ENCODE data around the gene SRSF2. TPM values are rescaled to one million over a fixed set of nuclear protein-coding genes. Genes with fewer than 3 reads are reported as not detected.
A peak's percentile ranks its signal among the peaks of the same experiment; 100 is the strongest.

SRSF2 gene
- total and polyA plus RNA-seq, 9 of the 15 experiments (the other 6 are each of a cell fraction or from before 2014, with no cell fraction given) = 161 to 583 (median 393) TPM

DNA sequence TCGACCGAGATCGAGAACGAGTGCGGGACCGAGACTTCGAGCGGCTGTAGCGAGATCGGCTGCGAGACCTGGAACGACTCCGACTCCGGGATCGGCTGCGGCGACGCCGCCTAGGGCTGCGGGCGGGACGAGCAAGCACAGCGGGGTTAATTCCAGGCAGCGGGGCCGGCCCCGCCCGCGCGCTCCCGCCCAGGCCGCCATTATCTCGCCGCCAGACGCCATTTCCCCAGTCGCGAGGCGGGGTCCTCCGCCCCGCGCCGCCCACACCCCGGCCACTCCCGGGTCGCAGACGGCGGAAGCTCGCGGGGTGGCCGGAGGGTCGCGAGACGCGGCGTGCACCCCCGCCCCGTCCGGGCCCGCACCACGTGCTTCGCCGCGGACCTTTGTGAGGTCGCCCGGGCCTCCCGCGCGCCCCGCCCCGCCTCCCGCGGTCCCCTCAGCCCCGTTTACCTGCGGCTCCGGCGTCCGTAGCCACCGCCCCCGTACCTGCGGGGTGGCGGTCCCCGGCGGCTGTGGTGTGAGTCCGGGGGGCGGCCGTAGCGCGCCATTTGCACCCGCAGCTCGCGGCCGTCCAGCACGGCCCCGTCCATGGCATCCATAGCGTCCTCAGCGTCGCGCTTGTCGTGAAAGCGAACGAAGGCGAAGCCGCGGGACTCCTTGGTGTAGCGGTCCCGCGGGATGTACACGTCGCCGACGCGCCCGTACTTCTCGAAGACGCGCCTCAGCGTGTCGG is 616 bp downstream of the SRSF2 start (continued):
- TF ChIP-seq SP2 (IDR thresholded peaks at IDR 0.05; ENCODE audit: extremely low read depth, low read depth, low read length, poor library complexity, severe bottlenecking) (no peak), ZNF174 (CRISPR knock-in tag; IDR thresholded peaks at IDR 0.05) (no peak), RCOR1 (IDR thresholded peaks at IDR 0.05; ENCODE audit: borderline replicate concordance in 1 of 2, low read depth in 2 of 2, low read length in 2 of 2) (peak in 1 of 2 experiments; percentile 29; a peak in 1 of 4 replicates), CBX1 (IDR thresholded peaks at IDR 0.05; ENCODE audit: low read depth) (peak; percentile 74; the same call in 1 of the 2 replicates), KAT8 (IDR thresholded peaks at IDR 0.05; ENCODE audit: low read depth) (no peak), HBP1 (CRISPR knock-in tag; IDR thresholded peaks at IDR 0.05) (peak; percentile 83; the same call in 1 of the 2 replicates), ILK (tag; IDR thresholded peaks at IDR 0.05; ENCODE audit: borderline replicate concordance, low read depth) (no peak), XRCC3 (IDR thresholded peaks at IDR 0.05) (no peak), KDM4B (IDR thresholded peaks at IDR 0.05; ENCODE audit: borderline replicate concordance in 2 of 2, low read depth in 1 of 2) (no peak), ZBTB43 (CRISPR knock-in tag; IDR thresholded peaks at IDR 0.05) (no peak; the same call in 1 of the 2 replicates), TCFL5 (CRISPR knock-in tag; conservative IDR thresholded peaks at IDR 0.05) (no peak), NCOA2 (IDR thresholded peaks at IDR 0.05; ENCODE audit: partially characterized antibody in 2 of 2) (no peak), FOXA3 (CRISPR knock-in tag; conservative IDR thresholded peaks at IDR 0.05 in 1 of 2, IDR thresholded peaks at IDR 0.05 in 1 of 2) (peak in 1 of 2 experiments; percentile 80; a peak in 2 of 4 replicates), TAF15 (IDR thresholded peaks at IDR 0.05; ENCODE audit: low read depth, low read length) (no peak), CXXC5 (CRISPR knock-in tag; IDR thresholded peaks at IDR 0.05) (peak; percentile 76), RBM34 (IDR thresholded peaks at IDR 0.05; ENCODE audit: borderline replicate concordance, insufficient read depth, low read length) (no peak), NFXL1 (CRISPR knock-in tag; IDR thresholded peaks at IDR 0.05) (no peak), FOXJ2 (tag; IDR thresholded peaks at IDR 0.05) (0 out of 2 replicates have a peak, but pooled peaks have one; percentile 57), MEF2D (tag; conservative IDR thresholded peaks at IDR 0.05; ENCODE audit: low read depth) (no peak), TSHZ1 (CRISPR knock-in tag; IDR thresholded peaks at IDR 0.05) (no peak)
- TF ChIP-seq, protein P1, sequence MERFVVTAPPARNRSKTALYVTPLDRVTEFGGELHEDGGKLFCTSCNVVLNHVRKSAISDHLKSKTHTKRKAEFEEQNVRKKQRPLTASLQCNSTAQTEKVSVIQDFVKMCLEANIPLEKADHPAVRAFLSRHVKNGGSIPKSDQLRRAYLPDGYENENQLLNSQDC (CRISPR knock-in tag; IDR thresholded peaks at IDR 0.05) = no peak

Data from K562 (cell line).